Skin of body (tissue), 2 donors: Measurements from ENCODE around the gene TMEM19. TPM values are rescaled to one million over a fixed set of nuclear protein-coding genes. Genes with fewer than 3 reads are reported as not detected.

Source experiments
- small RNA-seq: library from RNA; depleted of rRNA; stranded (forward); fragments of <200 nt; gene quantifications from one replicate; pipeline ENCODE3, GENCODE V24; 2014; ENCODE audit warnings: low replicate concordance
- total RNA-seq: library from RNA; depleted of rRNA; stranded (reverse); fragments of >200 nt; gene quantifications from one replicate; pipeline ENCODE4 v1.2.3, GENCODE V29; 2014

The TMEM19 gene
- total RNA-seq, 1 donor from 2014 or later, result 36.8 TPM

Small RNA genes within 50 kb of the gene (small RNA-seq; reads per million reads assigned to genes)
- not detected for gene RF00560

Other genes starting within 250 kb of the TMEM19 start
- gene LGR5, start 246.3 kb upstream of the TMEM19 start, total RNA-seq, result 13.7 TPM
- gene ZFC3H1, start 22.2 kb upstream of the TMEM19 start, total RNA-seq, result 76.9 TPM
- gene THAP2, start 21.8 kb upstream of the TMEM19 start, total RNA-seq, result 6.1 TPM
- 26.7 TPM for gene RAB21, start 68.8 kb downstream of the TMEM19 start, total RNA-seq
- gene TBC1D15, start 153.7 kb downstream of the TMEM19 start, total RNA-seq, result 51.3 TPM